Left forelimb (tissue), 1 donor: ENCODE data around the gene COL24A1.

Source experiments
- DNase-seq: peaks from one replicate; pipeline ENCODE4 v3.0.0-alpha.2; 2018; ENCODE audit warnings: low spot score

The COL24A1 gene

GRCh38 chr1:85681087-85681486 is 475.5 kb downstream of the COL24A1 start:
- DNase-seq, result no peak
